DOHH2 (cell line): ENCODE data around the gene CTNNA2.

Source experiments
- EZH2phosphoT487 ChIP-seq: fragments of 200-600 bp; sonication (generic); IDR thresholded peaks from 2 replicates; pipeline ENCODE4 v1.6.1; 2017; ENCODE audit warnings: borderline replicate concordance, mild to moderate bottlenecking, antibody characterized with exemption, low read length, moderate library complexity, mixed read lengths
- TF ChIP-seq, protein P1 (sequence below): fragments of 200-600 bp; sonication (generic); IDR thresholded peaks from one replicate; pipeline ENCODE4 v1.5.1; 2014; ENCODE audit warnings: antibody characterized with exemption, mild to moderate bottlenecking, low read depth, low read length; ENCODE audit not compliant: poor library complexity, severe bottlenecking

DNA sequence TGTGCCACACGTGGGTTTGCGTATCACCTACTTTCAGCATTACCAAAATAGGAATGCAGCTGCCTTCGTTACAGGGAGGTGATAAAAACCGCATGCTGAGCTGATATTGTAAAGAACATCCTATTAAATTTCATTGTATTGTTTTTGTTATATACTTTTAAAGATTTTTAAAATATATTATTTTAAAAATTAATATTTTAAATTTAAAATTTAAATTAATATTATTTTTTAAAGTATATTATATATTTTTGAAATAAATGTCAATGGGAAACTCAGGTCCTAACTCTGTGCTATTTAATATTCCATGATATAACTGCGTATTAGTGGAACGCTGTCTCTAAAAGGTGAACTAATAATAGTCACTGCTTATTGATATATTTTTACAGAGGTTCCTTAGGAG is 51.2 kb downstream of the CTNNA2 start:
- TF ChIP-seq, protein P1, sequence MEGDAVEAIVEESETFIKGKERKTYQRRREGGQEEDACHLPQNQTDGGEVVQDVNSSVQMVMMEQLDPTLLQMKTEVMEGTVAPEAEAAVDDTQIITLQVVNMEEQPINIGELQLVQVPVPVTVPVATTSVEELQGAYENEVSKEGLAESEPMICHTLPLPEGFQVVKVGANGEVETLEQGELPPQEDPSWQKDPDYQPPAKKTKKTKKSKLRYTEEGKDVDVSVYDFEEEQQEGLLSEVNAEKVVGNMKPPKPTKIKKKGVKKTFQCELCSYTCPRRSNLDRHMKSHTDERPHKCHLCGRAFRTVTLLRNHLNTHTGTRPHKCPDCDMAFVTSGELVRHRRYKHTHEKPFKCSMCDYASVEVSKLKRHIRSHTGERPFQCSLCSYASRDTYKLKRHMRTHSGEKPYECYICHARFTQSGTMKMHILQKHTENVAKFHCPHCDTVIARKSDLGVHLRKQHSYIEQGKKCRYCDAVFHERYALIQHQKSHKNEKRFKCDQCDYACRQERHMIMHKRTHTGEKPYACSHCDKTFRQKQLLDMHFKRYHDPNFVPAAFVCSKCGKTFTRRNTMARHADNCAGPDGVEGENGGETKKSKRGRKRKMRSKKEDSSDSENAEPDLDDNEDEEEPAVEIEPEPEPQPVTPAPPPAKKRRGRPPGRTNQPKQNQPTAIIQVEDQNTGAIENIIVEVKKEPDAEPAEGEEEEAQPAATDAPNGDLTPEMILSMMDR, result no peak
- TF ChIP-seq EZH2phosphoT487, result no peak
